ENCODE measurements around the gene CDHR5. TPM values are rescaled to one million over a fixed set of nuclear protein-coding genes. Genes with fewer than 3 reads are reported as not detected.

Gene CDHR5
- total RNA-seq, 1 donor from 2014 or later: not detected

- Mint-ChIP-seq H3K27ac (ENCODE audit: unreplicated experiment) (no peak within 1 kb of the TSS), H3K27me3 (ENCODE audit: unreplicated experiment) (peaks cover 3% of the 10 kb centered on the region), H3K4me3 (ENCODE audit: unreplicated experiment) (peak within 1 kb of the TSS; percentile 69), H3K36me3 (ENCODE audit: unreplicated experiment) (peaks cover 6% of the 10 kb centered on the region), H3K4me1 (ENCODE audit: unreplicated experiment) (peaks cover 25% of the 10 kb centered on the region), H3K9me3 (ENCODE audit: unreplicated experiment) (no peaks in the 10 kb centered on the region)
- TF ChIP-seq CTCF (IDR thresholded peaks at IDR 0.05): no peak
- no peak for DNase-seq (ENCODE audit: extremely low spot score, unreplicated experiment)
Measured at GRCh38 chr11:636511-637332, 12.0 kb upstream of the CDHR5 start, which contains the start of gene DRD4. Gene DRD4 (plus strand): TSS chr11:637269. CDS start chr11:637305, 36 bp downstream.

GRCh38 chr11:635945-636510 is 11.3 kb upstream of the CDHR5 start:
- no peak for TF ChIP-seq CTCF (IDR thresholded peaks at IDR 0.05)
- Mint-ChIP-seq H3K9me3 (ENCODE audit: unreplicated experiment) (no peaks in the 10 kb centered on the region), H3K27ac (ENCODE audit: unreplicated experiment) (no peak overlapping the region), H3K4me1 (ENCODE audit: unreplicated experiment) (peaks cover 18% of the 10 kb centered on the region), H3K4me3 (ENCODE audit: unreplicated experiment) (no peak overlapping the region), H3K36me3 (ENCODE audit: unreplicated experiment) (peaks cover 6% of the 10 kb centered on the region), H3K27me3 (ENCODE audit: unreplicated experiment) (peaks cover 3% of the 10 kb centered on the region)
- DNase-seq (ENCODE audit: extremely low spot score, unreplicated experiment): no peak

- DNase-seq (ENCODE audit: extremely low spot score, unreplicated experiment): no peak
- Mint-ChIP-seq H3K27me3 (ENCODE audit: unreplicated experiment) (no peaks in the 10 kb centered on the region), H3K36me3 (ENCODE audit: unreplicated experiment) (peaks cover 4% of the 10 kb centered on the region), H3K27ac (ENCODE audit: unreplicated experiment) (no peak overlapping the region), H3K9me3 (ENCODE audit: unreplicated experiment) (no peaks in the 10 kb centered on the region), H3K4me1 (ENCODE audit: unreplicated experiment) (peaks cover 14% of the 10 kb centered on the region), H3K4me3 (ENCODE audit: unreplicated experiment) (no peak overlapping the region)
- TF ChIP-seq CTCF (IDR thresholded peaks at IDR 0.05): no peak
Measured at GRCh38 chr11:630871-631270, 6.1 kb upstream of the CDHR5 start.

- no peaks in the 10 kb centered on the region for H3K27me3 Mint-ChIP-seq (ENCODE audit: unreplicated experiment)
- DNase-seq (ENCODE audit: extremely low spot score, unreplicated experiment): no peak
- no peak overlapping the region for H3K4me3 Mint-ChIP-seq (ENCODE audit: unreplicated experiment)
- no peaks in the 10 kb centered on the region for H3K9me3 Mint-ChIP-seq (ENCODE audit: unreplicated experiment)
- peak overlapping the region; percentile 68 for H3K27ac Mint-ChIP-seq (ENCODE audit: unreplicated experiment)
- peaks cover 4% of the 10 kb centered on the region for H3K36me3 Mint-ChIP-seq (ENCODE audit: unreplicated experiment)
- peaks cover 14% of the 10 kb centered on the region for H3K4me1 Mint-ChIP-seq (ENCODE audit: unreplicated experiment)
- no peak for TF ChIP-seq CTCF (IDR thresholded peaks at IDR 0.05)
Measured at GRCh38 chr11:629237-629583, 4.5 kb upstream of the CDHR5 start.

GRCh38 chr11:628056-628455 is 3.3 kb upstream of the CDHR5 start:
- Mint-ChIP-seq H3K27me3 (ENCODE audit: unreplicated experiment) (no peaks in the 10 kb centered on the region), H3K9me3 (ENCODE audit: unreplicated experiment) (no peaks in the 10 kb centered on the region), H3K27ac (ENCODE audit: unreplicated experiment) (peak overlapping the region; percentile 68), H3K36me3 (ENCODE audit: unreplicated experiment) (peaks cover 4% of the 10 kb centered on the region), H3K4me3 (ENCODE audit: unreplicated experiment) (no peak overlapping the region), H3K4me1 (ENCODE audit: unreplicated experiment) (peaks cover 20% of the 10 kb centered on the region)
- no peak for TF ChIP-seq CTCF (IDR thresholded peaks at IDR 0.05)
- DNase-seq (ENCODE audit: extremely low spot score, unreplicated experiment): no peak

All from osteocyte (in vitro differentiated cells).